Measurements from ENCODE around the gene CD300LG.
A peak's percentile ranks its signal among the peaks of the same experiment; 100 is the strongest.
"Not testable (repeated sequence)": the region's sequence is repeated elsewhere in the genome, so short reads cannot be mapped to it uniquely, and the experiment has no call there.

CD300LG gene

GRCh38 chr17:43826206-43826605, 20.8 kb upstream of the CD300LG start:
- no peak for DNase-seq

GRCh38 chr17:43827596-43827995, 19.4 kb upstream of the CD300LG start:
- DNase-seq: no peak

GRCh38 chr17:43829738-43830137, 17.2 kb upstream of the CD300LG start:
- DNase-seq: no peak

GRCh38 chr17:43830510-43831140, 16.4 kb upstream of the CD300LG start:
- DNase-seq: no peak

- DNase-seq: no peak
Observed at GRCh38 chr17:43831633-43832032, 15.3 kb upstream of the CD300LG start.

GRCh38 chr17:43832168-43832975, 14.6 kb upstream of the CD300LG start:
- DNase-seq: no peak

- peak; percentile 49 for DNase-seq
Observed at GRCh38 chr17:43832976-43833829, 13.8 kb upstream of the CD300LG start, which contains the start of gene MPP3. TSS of gene MPP3 (minus strand) at chr17:43833146. CDS start at chr17:43831906, 1,240 bp downstream.

- no peak for DNase-seq
Observed at GRCh38 chr17:43834106-43834505, 12.9 kb upstream of the CD300LG start.

GRCh38 chr17:43839670-43840108, 7.3 kb upstream of the CD300LG start:
- DNase-seq: peak; percentile 93

GRCh38 chr17:43840814-43841213, 6.2 kb upstream of the CD300LG start:
- DNase-seq: no peak

GRCh38 chr17:43841282-43841681, 5.7 kb upstream of the CD300LG start:
- DNase-seq: no peak

GRCh38 chr17:43842091-43842974, 4.6 kb upstream of the CD300LG start:
- DNase-seq: not testable (repeated sequence)

- no peak for DNase-seq
Observed at GRCh38 chr17:43842975-43843325, 4.0 kb upstream of the CD300LG start.

- no peak for DNase-seq
Observed at GRCh38 chr17:43844241-43844640, 2.7 kb upstream of the CD300LG start.

- DNase-seq: no peak
Observed at GRCh38 chr17:43845766-43846165, 1.2 kb upstream of the CD300LG start.

- DNase-seq: peak; percentile 59
Observed at GRCh38 chr17:43846221-43846712, 709 bp upstream of the CD300LG start.

- no peak for DNase-seq
Observed at GRCh38 chr17:43848601-43849000, 1.6 kb downstream of the CD300LG start.

- no peak for DNase-seq
Observed at GRCh38 chr17:43849116-43849515, 2.1 kb downstream of the CD300LG start.

- no peak for DNase-seq
Observed at GRCh38 chr17:43852571-43852970, 5.6 kb downstream of the CD300LG start.

- no peak for DNase-seq
Observed at GRCh38 chr17:43853546-43853945, 6.6 kb downstream of the CD300LG start.

GRCh38 chr17:43854498-43854897, 7.5 kb downstream of the CD300LG start:
- DNase-seq: no peak

- no peak for DNase-seq
Observed at GRCh38 chr17:43855061-43855460, 8.1 kb downstream of the CD300LG start.

All from SHP77 treated with DMSO at 0.1 percent for 48 hours (cell line).